Endothelial cell of umbilical vein (primary cell): Measurements from ENCODE around the gene STK32A. TPM values are rescaled to one million over a fixed set of nuclear protein-coding genes. Genes with fewer than 3 reads are reported as not detected.

Source experiments
- BruUV-seq: library from RNA; stranded (reverse); fragments of 400-500 nt; replicated peaks from 2 replicates; lab custom pipeline; 2021; lab: Mats Ljungman, UMichigan
- CTCF ChIA-PET: fragments of 300-600, 350-600 bp; sonication (Branson Sonifier 250); formaldehyde crosslinking; loops from one replicate; lab custom pipeline; 2021; ENCODE audit warnings: antibody characterized with exemption, inconsistent platforms; lab: Charles Lee
- POLR2A ChIA-PET: fragments of 300-600, 350-600 bp; sonication (Branson Sonifier 250); formaldehyde crosslinking; loops from one replicate; lab custom pipeline; 2021; ENCODE audit warnings: antibody characterized with exemption, inconsistent platforms; lab: Charles Lee
- DNase-seq: peaks from one replicate; pipeline ENCODE4 v3.0.0-alpha.2; 2011; ENCODE audit warnings: low read depth, low spot score
- FAIRE-seq: peaks from 2 replicates; lab custom pipeline; 2011; peaks lifted over from hg19 to GRCh38; lab: Jason Lieb, UNC
- H2AFZ ChIP-seq: 2 replicates; pipeline ENCODE4 v1.6.0; 2012; ENCODE audit warnings: low read depth, low read length, control low read depth, inconsistent platforms
- H3K27ac ChIP-seq: 2 replicates; pipeline ENCODE4 v1.5.1; 2011; ENCODE audit warnings: low read depth, mild to moderate bottlenecking, control low read depth, low read length, moderate library complexity; ENCODE audit not compliant: insufficient read depth
- H3K27me3 ChIP-seq, 2 experiments: 2 replicates each; pipeline versions ENCODE4 v1.6.0 to v1.6.1; 2011; ENCODE audit warnings: low read length in 2 of 2, mixed read lengths in 1 of 2; ENCODE audit not compliant: control insufficient read depth in 2 of 2, insufficient read depth in 2 of 2
- H3K36me3 ChIP-seq, 2 experiments: 2 replicates in 1 of 2; 3 replicates in 1 of 2; pipeline ENCODE4 v1.5.1; 2011; ENCODE audit warnings: low read length in 2 of 2, mild to moderate bottlenecking in 1 of 2, moderate library complexity in 1 of 2; ENCODE audit not compliant: control insufficient read depth in 2 of 2, insufficient read depth in 2 of 2; ENCODE audit errors: extremely low read depth in 1 of 2
- H3K4me1 ChIP-seq: 3 replicates; pipeline ENCODE4 v1.5.1; 2011; ENCODE audit warnings: mild to moderate bottlenecking, low read length; ENCODE audit not compliant: control insufficient read depth, insufficient read depth; ENCODE audit errors: extremely low read depth
- H3K4me2 ChIP-seq: 2 replicates; pipeline ENCODE4 v1.6.1; 2011; ENCODE audit warnings: low read length, control low read depth, mixed read lengths; ENCODE audit not compliant: insufficient read depth
- H3K4me3 ChIP-seq, 3 experiments: fragments of 200-600 bp in 1 of 3; sonication (generic), shearing (Covaris generic) in 1 of 3; replicated peaks in 1 of 3; 2 replicates each; pipeline ENCODE4 v1.5.1; 2011 to 2016; ENCODE audit warnings: control low read depth in 3 of 3, low read length in 3 of 3, mild to moderate bottlenecking in 2 of 3, inconsistent platforms in 1 of 3, low read depth in 1 of 3, moderate library complexity in 1 of 3; ENCODE audit not compliant: insufficient read depth in 1 of 3
- H3K79me2 ChIP-seq: 2 replicates; pipeline ENCODE4 v1.6.0; 2012; ENCODE audit warnings: low read length, inconsistent platforms; ENCODE audit not compliant: control insufficient read depth, insufficient read depth
- H3K9ac ChIP-seq: replicated peaks from 2 replicates; pipeline ENCODE3; 2011; ENCODE audit warnings: low read length, control low read depth; ENCODE audit not compliant: insufficient read depth; ENCODE audit errors: extremely low read depth
- H3K9me1 ChIP-seq: replicated peaks from 3 replicates; pipeline ENCODE4 v1.6.0; 2011; ENCODE audit warnings: mild to moderate bottlenecking, low read length; ENCODE audit not compliant: control insufficient read depth, insufficient read depth; ENCODE audit errors: extremely low read depth
- H3K9me3 ChIP-seq: replicated peaks from 2 replicates; pipeline ENCODE4 v1.5.1; 2012; ENCODE audit warnings: low read length, inconsistent platforms; ENCODE audit not compliant: control insufficient read depth, insufficient read depth
- H4K20me1 ChIP-seq: replicated peaks from 2 replicates; pipeline ENCODE3; 2011; ENCODE audit warnings: mild to moderate bottlenecking, low read length; ENCODE audit not compliant: control insufficient read depth, insufficient read depth; ENCODE audit errors: extremely low read depth
- EZH2 ChIP-seq: IDR thresholded peaks from 2 replicates; pipeline ENCODE4 v1.6.1; 2012; ENCODE audit warnings: borderline replicate concordance, low read depth, mild to moderate bottlenecking, moderate library complexity, low read length, inconsistent platforms; ENCODE audit not compliant: severe bottlenecking
- FOS ChIP-seq: IDR thresholded peaks from 2 replicates; pipeline ENCODE4 v1.6.1; 2011; ENCODE audit warnings: mild to moderate bottlenecking, low read length, moderate library complexity, borderline replicate concordance; ENCODE audit not compliant: insufficient read depth
- GATA2 ChIP-seq: IDR thresholded peaks from 2 replicates; pipeline ENCODE4 v1.7.0; 2011; ENCODE audit warnings: low read depth, mild to moderate bottlenecking, moderate library complexity, mixed read lengths, low read length; ENCODE audit not compliant: insufficient read length, insufficient read depth
- JUN ChIP-seq: IDR thresholded peaks from 2 replicates; pipeline ENCODE4 v1.6.1; 2011; ENCODE audit warnings: borderline replicate concordance, low read depth; ENCODE audit not compliant: insufficient read length, insufficient read depth
- MYC ChIP-seq: IDR thresholded peaks from one replicate; pipeline ENCODE4 v1.6.1; 2011; ENCODE audit warnings: mild to moderate bottlenecking, low read depth, low read length
- POLR2A ChIP-seq: IDR thresholded peaks from 2 replicates; pipeline ENCODE4 v1.6.1; 2012; ENCODE audit warnings: low read depth, mild to moderate bottlenecking, control low read depth, low read length
- POLR2AphosphoS5 ChIP-seq: IDR thresholded peaks from 2 replicates; pipeline ENCODE4 v1.6.1; 2012; ENCODE audit warnings: low read depth, mild to moderate bottlenecking, control low read depth, low read length, moderate library complexity; ENCODE audit not compliant: insufficient read depth
- dilution Hi-C: fragments of 300-500 bp; cut with MboI; formaldehyde crosslinking; loops from one replicate; pipeline ENCODE4 v1.15.0; 2019; ENCODE audit warnings: low sequenced_read_pairs; ENCODE audit not compliant: extremely low pct_ligation_motif_present
- intact Hi-C: fragments of 100-400 bp; cut with micrococcal nuclease; formaldehyde crosslinking; loops from one replicate; pipeline ENCODE4 v1.10.0; 2022
- polyA plus RNA-seq, 4 experiments: library from polyadenylated mRNA; depleted of rRNA in 3 of 4; stranded (reverse) in 3 of 4; unstranded in 1 of 4; fragments of >200 nt; gene quantifications; 2 replicates each; pipeline versions ENCODE4 v1.2.1 to v1.2.3, GENCODE V29; 2011 to 2012; ENCODE audit warnings: missing spikeins in 1 of 4
- total RNA-seq: library from RNA; stranded (reverse); gene quantifications from 2 replicates; pipeline ENCODE4 v1.2.3, GENCODE V29; 2021
- TF ChIP-seq, protein P1 (sequence below), 2 donors: IDR thresholded peaks; 1 replicate in 1 of 2; 2 replicates in 1 of 2; pipeline ENCODE4 v1.5.1; 2011; ENCODE audit warnings: low read length in 2 of 2, mild to moderate bottlenecking in 2 of 2, moderate library complexity in 2 of 2, control low read depth in 1 of 2, inconsistent platforms in 1 of 2, low read depth in 1 of 2; ENCODE audit not compliant: insufficient read depth in 1 of 2; ENCODE audit errors: extremely low read depth in 1 of 2
- TF ChIP-seq, protein P2 (sequence below): IDR thresholded peaks from 2 replicates; pipeline ENCODE4 v1.6.1; 2011; ENCODE audit not compliant: insufficient read depth, insufficient read length

STK32A gene
- total and polyA plus RNA-seq, 2 donors (not counting 3 experiments of a cell fraction or from before 2014, with no cell fraction given) = not detected

DNA sequence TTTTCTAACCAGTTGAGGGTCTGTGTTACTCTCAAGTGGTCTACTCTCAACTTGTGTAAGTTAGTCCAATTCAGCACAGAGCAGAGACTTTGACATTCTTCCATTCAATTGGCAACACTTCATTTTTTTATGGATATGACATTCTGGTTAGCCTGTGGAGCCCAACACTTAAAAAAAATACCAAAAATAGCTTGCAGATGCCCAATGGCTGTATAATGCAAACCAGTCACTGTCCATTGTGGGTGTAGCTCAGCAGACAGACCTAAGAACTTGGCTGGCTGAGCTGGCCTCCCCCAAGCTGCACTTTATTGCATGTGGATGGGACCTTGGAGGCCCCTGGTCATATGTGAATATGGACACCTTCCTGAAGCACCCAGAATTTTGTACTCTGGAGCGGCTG, 171.8 kb downstream of the STK32A start:
- Histone ChIP-seq H3K27ac (no peak overlapping the region), H3K9me1 (no peaks in the 10 kb centered on the region), H3K27me3 (no peaks in the 10 kb centered on the region), H2AFZ (no peak overlapping the region), H4K20me1 (no peaks in the 10 kb centered on the region), H3K4me2 (no peak overlapping the region), H3K9ac (no peak overlapping the region), H3K79me2 (no peaks in the 10 kb centered on the region), H3K4me3 (no peak overlapping the region), H3K36me3 (peaks cover 4 to 15% of the 10 kb centered on the region in 2 experiments), H3K4me1 (peaks cover 25% of the 10 kb centered on the region), H3K9me3 (no peaks in the 10 kb centered on the region)
- no TSS peak for BruUV-seq
- dilution Hi-C loops (no loop called here), intact Hi-C loops (no loop called here)
- FAIRE-seq (no peak), DNase-seq (no peak)
- POLR2A ChIA-PET = no interaction called here
- CTCF ChIA-PET = interaction anchor here (1.0 to 1.7 kb wide), 4 partner anchors 11 to 47 kb away, joined by 3 to 6 read pairs (median 4); no protein-coding TSS in a partner anchor
- TF ChIP-seq FOS (no peak), JUN (no peak), EZH2 (no peak), GATA2 (no peak), POLR2A (no peak), POLR2AphosphoS5 (no peak), MYC (no peak)
- TF ChIP-seq, protein P1, sequence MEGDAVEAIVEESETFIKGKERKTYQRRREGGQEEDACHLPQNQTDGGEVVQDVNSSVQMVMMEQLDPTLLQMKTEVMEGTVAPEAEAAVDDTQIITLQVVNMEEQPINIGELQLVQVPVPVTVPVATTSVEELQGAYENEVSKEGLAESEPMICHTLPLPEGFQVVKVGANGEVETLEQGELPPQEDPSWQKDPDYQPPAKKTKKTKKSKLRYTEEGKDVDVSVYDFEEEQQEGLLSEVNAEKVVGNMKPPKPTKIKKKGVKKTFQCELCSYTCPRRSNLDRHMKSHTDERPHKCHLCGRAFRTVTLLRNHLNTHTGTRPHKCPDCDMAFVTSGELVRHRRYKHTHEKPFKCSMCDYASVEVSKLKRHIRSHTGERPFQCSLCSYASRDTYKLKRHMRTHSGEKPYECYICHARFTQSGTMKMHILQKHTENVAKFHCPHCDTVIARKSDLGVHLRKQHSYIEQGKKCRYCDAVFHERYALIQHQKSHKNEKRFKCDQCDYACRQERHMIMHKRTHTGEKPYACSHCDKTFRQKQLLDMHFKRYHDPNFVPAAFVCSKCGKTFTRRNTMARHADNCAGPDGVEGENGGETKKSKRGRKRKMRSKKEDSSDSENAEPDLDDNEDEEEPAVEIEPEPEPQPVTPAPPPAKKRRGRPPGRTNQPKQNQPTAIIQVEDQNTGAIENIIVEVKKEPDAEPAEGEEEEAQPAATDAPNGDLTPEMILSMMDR (IDR thresholded peaks at IDR 0.05; ENCODE audit: extremely low read depth in 1 of 2, insufficient read depth in 1 of 2, low read depth in 1 of 2, low read length in 2 of 2) = no peak
- TF ChIP-seq, protein P2, sequence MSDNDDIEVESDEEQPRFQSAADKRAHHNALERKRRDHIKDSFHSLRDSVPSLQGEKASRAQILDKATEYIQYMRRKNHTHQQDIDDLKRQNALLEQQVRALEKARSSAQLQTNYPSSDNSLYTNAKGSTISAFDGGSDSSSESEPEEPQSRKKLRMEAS = no peak
